Karpas-422 (cell line): Measurements from ENCODE around the gene PERP. TPM values are rescaled to one million over a fixed set of nuclear protein-coding genes. Genes with fewer than 3 reads are reported as not detected.
A peak's percentile ranks its signal among the peaks of the same experiment; 100 is the strongest.
"Not testable (repeated sequence)": the region's sequence is repeated elsewhere in the genome, so short reads cannot be mapped to it uniquely, and the experiment has no call there.

Experiments used
- DNase-seq: peaks from one replicate; pipeline ENCODE4 v3.0.0-alpha.2; 2015
- H2AFZ ChIP-seq: fragments of 200-600 bp; sonication (generic); 2 replicates; pipeline ENCODE4 v1.6.1; 2014; ENCODE audit warnings: antibody characterized with exemption, low read length, mixed read lengths
- H3K27ac ChIP-seq: fragments of 200-600 bp; sonication (generic); 2 replicates; pipeline ENCODE4 v1.5.1; 2014; ENCODE audit warnings: mild to moderate bottlenecking, low read length, moderate library complexity
- H3K27me3 ChIP-seq: fragments of 200-600 bp; sonication (generic); 2 replicates; pipeline ENCODE4 v1.6.1; 2014; ENCODE audit warnings: low read length, mixed read lengths
- H3K36me3 ChIP-seq: fragments of 200-600 bp; sonication (generic); 2 replicates; pipeline ENCODE4 v1.6.1; 2014; ENCODE audit warnings: low read length, mixed read lengths; ENCODE audit not compliant: insufficient read depth
- H3K4me1 ChIP-seq: fragments of 200-600 bp; sonication (generic); 2 replicates; pipeline ENCODE4 v1.6.1; 2014; ENCODE audit warnings: mild to moderate bottlenecking, low read length, mixed read lengths
- H3K4me2 ChIP-seq: fragments of 200-600 bp; sonication (generic); 2 replicates; pipeline ENCODE4 v1.6.1; 2014; ENCODE audit warnings: low read length, low read depth, mild to moderate bottlenecking; ENCODE audit not compliant: poor library complexity, severe bottlenecking
- H3K4me3 ChIP-seq: fragments of 200-600 bp; sonication (generic); 2 replicates; pipeline ENCODE4 v1.5.1; 2014; ENCODE audit warnings: mild to moderate bottlenecking, antibody characterized with exemption, low read length, mixed read lengths
- H3K79me2 ChIP-seq: fragments of 200-600 bp; sonication (generic); 2 replicates; pipeline ENCODE4 v1.6.1; 2014; ENCODE audit warnings: mild to moderate bottlenecking, low read length, mixed read lengths
- H3K9ac ChIP-seq: fragments of 200-600 bp; sonication (generic); 2 replicates; pipeline ENCODE4 v1.6.0; 2014; ENCODE audit warnings: low read length
- H3K9me2 ChIP-seq: fragments of 200-600 bp; sonication (generic), shearing (Covaris generic); replicated peaks from 2 replicates; pipeline ENCODE4 v1.6.0; 2014; ENCODE audit warnings: mild to moderate bottlenecking, low read length, moderate library complexity; ENCODE audit not compliant: insufficient read depth
- H3K9me3 ChIP-seq: fragments of 300-700, 200-600 bp; sonication (generic); 2 replicates; pipeline ENCODE4 v1.6.1; 2014; ENCODE audit warnings: low read length, mixed read lengths
- H4K20me1 ChIP-seq: fragments of 200-600 bp; sonication (generic); 2 replicates; pipeline ENCODE4 v1.6.1; 2014; ENCODE audit warnings: mild to moderate bottlenecking, antibody characterized with exemption, low read length, low read depth; ENCODE audit not compliant: insufficient read depth
- total RNA-seq: library from RNA; depleted of rRNA; stranded (reverse); fragments of >200 nt; shearing (Covaris generic); gene quantifications from 2 replicates; pipeline ENCODE4 v1.2.3, GENCODE V29; 2014; ENCODE audit warnings: low replicate concordance

Gene PERP
- total RNA-seq, 1 experiment from 2014 or later = not detected

DNA sequence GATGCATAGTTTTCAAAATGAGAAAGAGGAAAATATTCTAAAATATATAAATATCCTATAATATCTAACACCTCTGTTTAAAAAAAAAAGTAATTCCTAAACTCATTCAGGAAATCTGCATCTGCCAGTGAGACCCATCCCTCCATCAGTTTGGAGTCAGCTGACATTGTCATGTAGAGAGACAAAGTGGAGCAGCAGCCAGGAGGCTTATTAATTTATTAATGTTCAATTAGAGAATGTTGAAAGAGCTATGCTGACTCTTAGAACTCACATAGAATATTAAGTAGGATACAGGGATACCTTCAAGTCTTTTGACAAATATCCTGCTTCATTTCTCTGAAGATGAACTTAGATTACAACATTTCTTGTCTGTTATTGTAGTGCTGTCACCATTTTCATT lies 12.8 kb upstream of the PERP start:
- Histone ChIP-seq H3K27ac (no peak overlapping the region), H3K9me3 (no peaks in the 10 kb centered on the region), H3K4me2 (no peak overlapping the region), H3K9ac (no peak overlapping the region), H3K79me2 (no peaks in the 10 kb centered on the region), H3K4me1 (no peaks in the 10 kb centered on the region), H2AFZ (no peak overlapping the region), H3K4me3 (no peak overlapping the region), H3K27me3 (no peaks in the 10 kb centered on the region), H3K9me2 (no peaks in the 10 kb centered on the region), H4K20me1 (no peaks in the 10 kb centered on the region), H3K36me3 (no peaks in the 10 kb centered on the region)
- no peak for DNase-seq

- not testable (repeated sequence) for H3K9me3 ChIP-seq, H3K4me3 ChIP-seq, H3K4me2 ChIP-seq, H3K27me3 ChIP-seq, H3K36me3 ChIP-seq, H3K9ac ChIP-seq, H3K79me2 ChIP-seq, H4K20me1 ChIP-seq, H3K4me1 ChIP-seq, H3K9me2 ChIP-seq, H3K27ac ChIP-seq, H2AFZ ChIP-seq, DNase-seq
These were observed 12.0 kb upstream of the PERP start for GRCh38 chr6:138119229-138119628.

GRCh38 chr6:138117376-138117914 lies 10.2 kb upstream of the PERP start:
- no peaks in the 10 kb centered on the region for H3K36me3 ChIP-seq
- H3K4me3 ChIP-seq = no peak overlapping the region

DNA sequence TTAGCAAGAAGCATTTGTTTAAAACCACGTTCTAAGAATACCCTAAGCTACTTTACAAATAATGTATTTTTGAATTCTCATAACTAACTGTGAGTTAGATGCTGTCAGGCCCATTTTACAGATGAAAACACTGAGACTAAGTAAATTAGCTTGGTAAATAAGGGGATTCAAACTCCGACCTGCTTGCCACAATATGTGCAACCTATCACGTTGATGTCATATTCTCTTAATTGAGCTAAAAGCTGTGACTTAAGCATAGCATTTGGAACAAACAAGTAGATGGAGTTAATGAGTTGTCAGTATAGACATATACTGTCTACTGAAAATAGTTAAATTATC lies 9.4 kb upstream of the PERP start:
- DNase-seq = no peak
- Histone ChIP-seq H4K20me1 (no peaks in the 10 kb centered on the region), H3K79me2 (no peaks in the 10 kb centered on the region), H3K4me2 (no peak overlapping the region), H3K9me3 (no peaks in the 10 kb centered on the region), H3K9ac (no peak overlapping the region), H3K27ac (no peak overlapping the region), H3K27me3 (no peaks in the 10 kb centered on the region), H3K4me1 (no peaks in the 10 kb centered on the region), H3K9me2 (no peaks in the 10 kb centered on the region), H2AFZ (no peak overlapping the region), H3K4me3 (no peak overlapping the region), H3K36me3 (no peaks in the 10 kb centered on the region)

More at GRCh38 chr6:138117376-138117914, 10.2 kb upstream of the PERP start:
- no peak overlapping the region for H2AFZ ChIP-seq
- no peak overlapping the region for H3K4me2 ChIP-seq
- H4K20me1 ChIP-seq = no peaks in the 10 kb centered on the region
- no peaks in the 10 kb centered on the region for H3K4me1 ChIP-seq
- no peaks in the 10 kb centered on the region for H3K9me3 ChIP-seq
- H3K27ac ChIP-seq = no peak overlapping the region
- DNase-seq = no peak
- H3K79me2 ChIP-seq = no peaks in the 10 kb centered on the region
- no peaks in the 10 kb centered on the region for H3K9me2 ChIP-seq
- H3K27me3 ChIP-seq = no peaks in the 10 kb centered on the region
- H3K9ac ChIP-seq = no peak overlapping the region

GRCh38 chr6:138115877-138116660 lies 8.8 kb upstream of the PERP start:
- Histone ChIP-seq H3K27me3 (no peaks in the 10 kb centered on the region), H3K4me2 (no peak overlapping the region), H4K20me1 (no peaks in the 10 kb centered on the region), H3K27ac (no peak overlapping the region), H3K9me3 (no peaks in the 10 kb centered on the region), H3K79me2 (no peaks in the 10 kb centered on the region), H2AFZ (no peak overlapping the region), H3K9me2 (no peaks in the 10 kb centered on the region), H3K4me3 (no peak overlapping the region), H3K36me3 (no peaks in the 10 kb centered on the region), H3K9ac (no peak overlapping the region), H3K4me1 (no peaks in the 10 kb centered on the region)
- DNase-seq = peak; percentile 84

DNA sequence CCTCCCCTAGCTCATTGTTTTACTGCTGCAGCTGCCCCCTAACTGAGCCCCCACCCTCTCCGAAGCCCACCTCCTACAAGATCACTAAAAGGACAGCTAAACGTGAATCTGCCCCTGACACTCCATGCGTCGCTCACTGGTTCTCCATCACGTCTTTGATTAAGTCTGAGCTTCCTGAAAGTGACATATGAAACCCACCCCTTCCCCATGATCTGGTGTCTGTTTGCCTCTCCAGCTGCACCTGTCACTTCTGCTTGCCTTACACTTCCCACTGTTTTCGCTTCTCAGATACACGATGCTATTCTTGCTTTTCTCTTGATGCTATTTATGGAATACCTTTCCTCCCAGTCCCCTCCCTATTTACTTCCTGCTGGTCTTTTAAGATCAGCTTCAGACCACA lies 8.0 kb upstream of the PERP start:
- no peaks in the 10 kb centered on the region for H3K79me2 ChIP-seq
- no peaks in the 10 kb centered on the region for H3K4me1 ChIP-seq
- no peak for DNase-seq
- no peak overlapping the region for H2AFZ ChIP-seq
- H3K27me3 ChIP-seq = no peaks in the 10 kb centered on the region
- no peak overlapping the region for H3K9ac ChIP-seq
- no peaks in the 10 kb centered on the region for H3K36me3 ChIP-seq
- no peak overlapping the region for H3K4me2 ChIP-seq
- no peaks in the 10 kb centered on the region for H3K9me3 ChIP-seq
- H3K27ac ChIP-seq = no peak overlapping the region
- no peaks in the 10 kb centered on the region for H4K20me1 ChIP-seq
- no peaks in the 10 kb centered on the region for H3K9me2 ChIP-seq
- H3K4me3 ChIP-seq = no peak overlapping the region

DNA sequence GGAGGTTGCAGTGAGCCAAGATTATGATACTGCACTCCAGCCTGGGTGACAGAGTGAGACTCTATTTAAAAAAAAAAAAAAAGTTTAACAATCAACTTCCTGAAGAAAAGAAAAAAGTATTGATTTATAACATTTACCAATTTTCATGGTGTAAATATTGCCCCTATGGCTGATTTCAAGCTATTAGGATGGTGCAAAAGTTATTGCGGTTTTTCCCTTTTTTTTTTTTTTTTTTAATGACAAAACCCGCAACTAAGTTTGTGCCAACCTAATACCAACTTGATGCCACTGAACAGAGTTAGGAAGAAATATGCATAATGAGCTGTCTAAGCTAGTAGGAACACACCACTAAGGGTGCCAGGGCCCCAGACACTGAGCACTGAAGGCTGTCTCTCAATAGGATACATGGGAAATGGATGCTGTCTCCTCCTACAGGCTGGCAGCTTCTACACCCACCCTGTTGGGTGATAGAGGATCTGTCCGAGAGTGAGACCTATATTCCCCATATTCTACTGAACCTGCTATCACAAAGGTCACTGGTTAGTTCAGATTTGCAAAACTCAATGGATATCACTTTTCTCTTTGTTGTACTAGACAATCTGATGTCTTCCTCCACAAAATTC lies 6.5 kb upstream of the PERP start:
- no peaks in the 10 kb centered on the region for H3K4me1 ChIP-seq
- no peak overlapping the region for H3K4me2 ChIP-seq
- no peak overlapping the region for H3K4me3 ChIP-seq
- H3K27ac ChIP-seq = no peak overlapping the region
- no peak for DNase-seq
- H3K36me3 ChIP-seq = no peaks in the 10 kb centered on the region
- H2AFZ ChIP-seq = no peak overlapping the region
- H3K9me3 ChIP-seq = no peaks in the 10 kb centered on the region
- no peak overlapping the region for H3K9ac ChIP-seq
- H4K20me1 ChIP-seq = no peaks in the 10 kb centered on the region
- no peaks in the 10 kb centered on the region for H3K79me2 ChIP-seq
- no peaks in the 10 kb centered on the region for H3K9me2 ChIP-seq
- H3K27me3 ChIP-seq = no peaks in the 10 kb centered on the region

DNA sequence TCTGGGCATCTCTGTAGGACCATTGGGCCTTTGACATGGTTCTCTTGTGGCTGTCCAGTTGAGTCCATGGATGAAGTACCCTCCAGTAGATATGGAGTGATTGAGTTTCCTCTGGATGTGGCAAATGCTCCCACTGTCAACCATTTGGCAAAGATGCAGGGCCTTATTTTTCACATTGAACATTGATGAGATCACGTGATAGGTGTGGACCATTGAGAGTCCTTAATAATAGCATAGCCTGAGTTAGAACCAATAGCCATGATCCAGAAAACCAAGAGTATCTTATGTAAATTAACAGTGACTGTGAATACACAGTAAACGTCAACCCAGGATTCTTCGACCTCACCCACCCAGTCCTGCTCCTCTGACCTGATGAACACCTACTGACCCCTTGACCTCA lies 3.0 kb upstream of the PERP start:
- H3K27me3 ChIP-seq = no peaks in the 10 kb centered on the region
- no peaks in the 10 kb centered on the region for H4K20me1 ChIP-seq
- no peak overlapping the region for H3K4me2 ChIP-seq
- no peaks in the 10 kb centered on the region for H3K9me2 ChIP-seq
- no peaks in the 10 kb centered on the region for H3K9me3 ChIP-seq
- no peaks in the 10 kb centered on the region for H3K36me3 ChIP-seq
- no peaks in the 10 kb centered on the region for H3K4me1 ChIP-seq
- no peaks in the 10 kb centered on the region for H3K79me2 ChIP-seq
- no peak overlapping the region for H3K27ac ChIP-seq
- no peak for DNase-seq
- H2AFZ ChIP-seq = no peak overlapping the region
- no peak overlapping the region for H3K4me3 ChIP-seq
- H3K9ac ChIP-seq = no peak overlapping the region
